Activated CD4-positive, alpha-beta T cell treated with anti-CD3 and anti-CD28 coated beads for 36 hours (primary cell): ENCODE results near the gene ADCY1. TPM values are rescaled to one million over a fixed set of nuclear protein-coding genes. Genes with fewer than 3 reads are reported as not detected.

ENCODE experiments used
- ATAC-seq: fragments of 200-7000 bp; cut with Tn5 transposase; one replicate; pipeline ENCODE4 v1.10.0; 2021; ENCODE audit warnings: mild to moderate bottlenecking, moderate library complexity
- CTCF ChIA-PET: fragments of 350-600 bp; sonication (Branson Sonifier 250); formaldehyde crosslinking; loops from one replicate; lab custom pipeline; 2021; ENCODE audit warnings: antibody characterized with exemption; lab: Charles Lee
- POLR2A ChIA-PET: fragments of 350-600 bp; sonication (Branson Sonifier 250); formaldehyde crosslinking; loops from one replicate; lab custom pipeline; 2021; ENCODE audit warnings: antibody characterized with exemption, inconsistent platforms; lab: Charles Lee
- DNase-seq: peaks from one replicate; pipeline ENCODE4 v3.0.0-alpha.2; 2020
- H3K27ac Mint-ChIP-seq: one replicate; pipeline ENCODE4 v1.8.0; 2021; ENCODE audit warnings: mixed read lengths
- H3K27me3 Mint-ChIP-seq: one replicate; pipeline ENCODE4 v1.8.0; 2021; ENCODE audit warnings: mixed read lengths
- H3K36me3 Mint-ChIP-seq: one replicate; pipeline ENCODE4 v1.8.0; 2021; ENCODE audit warnings: low read depth, mixed read lengths
- H3K4me1 Mint-ChIP-seq: one replicate; pipeline ENCODE4 v1.8.0; 2021; ENCODE audit warnings: mixed read lengths
- H3K4me3 Mint-ChIP-seq: one replicate; pipeline ENCODE4 v1.8.0; 2021; ENCODE audit warnings: mild to moderate bottlenecking, moderate library complexity, mixed read lengths
- H3K9me3 Mint-ChIP-seq: one replicate; pipeline ENCODE4 v1.8.0; 2021; ENCODE audit warnings: low read depth, mixed read lengths
- intact Hi-C, 2 experiments: fragments of 100-400 bp; cut with DNase I in 1 of 2; cut with micrococcal nuclease in 1 of 2; formaldehyde crosslinking; loops; one replicate each; pipeline versions ENCODE4 v1.14.2 to v1.15.1; 2022 to 2024; cut with DNase I, micrococcal nuclease
- total RNA-seq, 2 experiments: library from RNA; stranded (reverse); gene quantifications; one replicate each; pipeline ENCODE4 v1.2.3, GENCODE V29; 2021

Gene ADCY1
- total RNA-seq, 2 experiments from 2014 or later = 0.82 to 1.2 TPM

- CTCF ChIA-PET = no interaction called here
- Mint-ChIP-seq H3K9me3 (no peaks in the 10 kb centered on the region), H3K4me1 (no peaks in the 10 kb centered on the region), H3K27me3 (peaks cover 26% of the 10 kb centered on the region), H3K4me3 (no peak overlapping the region), H3K27ac (no peak overlapping the region), H3K36me3 (no peaks in the 10 kb centered on the region)
- ATAC-seq = no peak
- no peak for DNase-seq
- intact Hi-C loops = no loop called here
- POLR2A ChIA-PET = no interaction called here
Observed at GRCh38 chr7:45578467-45578866, 4.3 kb downstream of the ADCY1 start.

GRCh38 chr7:45579391-45579801, 5.2 kb downstream of the ADCY1 start:
- Mint-ChIP-seq H3K27ac (no peak overlapping the region), H3K4me3 (no peak overlapping the region), H3K9me3 (no peaks in the 10 kb centered on the region), H3K27me3 (peaks cover 21% of the 10 kb centered on the region), H3K36me3 (no peaks in the 10 kb centered on the region), H3K4me1 (no peaks in the 10 kb centered on the region)
- intact Hi-C loops = no loop called here
- POLR2A ChIA-PET = no interaction called here
- CTCF ChIA-PET = no interaction called here
- no peak for ATAC-seq
- no peak for DNase-seq

GRCh38 chr7:45580053-45580872, 6.1 kb downstream of the ADCY1 start:
- H3K36me3 Mint-ChIP-seq = no peaks in the 10 kb centered on the region
- no peaks in the 10 kb centered on the region for H3K9me3 Mint-ChIP-seq
- peaks cover 18% of the 10 kb centered on the region for H3K27me3 Mint-ChIP-seq
- no peaks in the 10 kb centered on the region for H3K4me1 Mint-ChIP-seq
- CTCF ChIA-PET = no interaction called here
- DNase-seq (no peak), ATAC-seq (no peak)
- intact Hi-C loops = no loop called here
- H3K27ac Mint-ChIP-seq = no peak overlapping the region
- no peak overlapping the region for H3K4me3 Mint-ChIP-seq
- POLR2A ChIA-PET = no interaction called here

GRCh38 chr7:45581271-45581780, 7.2 kb downstream of the ADCY1 start:
- Mint-ChIP-seq H3K9me3 (no peaks in the 10 kb centered on the region), H3K4me3 (no peak overlapping the region), H3K27me3 (peaks cover 9% of the 10 kb centered on the region), H3K27ac (no peak overlapping the region), H3K4me1 (no peaks in the 10 kb centered on the region), H3K36me3 (no peaks in the 10 kb centered on the region)
- intact Hi-C loops = no loop called here
- ChIA-PET POLR2A (no interaction called here), CTCF (no interaction called here)
- ATAC-seq (no peak), DNase-seq (no peak)

GRCh38 chr7:45582136-45582749, 8.1 kb downstream of the ADCY1 start:
- Mint-ChIP-seq H3K27ac (no peak overlapping the region), H3K9me3 (no peaks in the 10 kb centered on the region), H3K36me3 (no peaks in the 10 kb centered on the region), H3K4me1 (no peaks in the 10 kb centered on the region), H3K27me3 (peaks cover 7% of the 10 kb centered on the region), H3K4me3 (no peak overlapping the region)
- ChIA-PET CTCF (no interaction called here), POLR2A (no interaction called here)
- ATAC-seq = no peak
- intact Hi-C loops = no loop called here
- no peak for DNase-seq

- Mint-ChIP-seq H3K4me3 (no peak overlapping the region), H3K36me3 (no peaks in the 10 kb centered on the region), H3K27ac (no peak overlapping the region), H3K9me3 (no peaks in the 10 kb centered on the region), H3K4me1 (no peaks in the 10 kb centered on the region), H3K27me3 (peaks cover 5% of the 10 kb centered on the region)
- CTCF ChIA-PET = no interaction called here
- ATAC-seq (no peak), DNase-seq (no peak)
- intact Hi-C loops = no loop called here
- POLR2A ChIA-PET = no interaction called here
Observed at GRCh38 chr7:45582868-45583277, 8.7 kb downstream of the ADCY1 start.

GRCh38 chr7:45583296-45583695, 9.1 kb downstream of the ADCY1 start:
- CTCF ChIA-PET = no interaction called here
- intact Hi-C loops = no loop called here
- H3K36me3 Mint-ChIP-seq = no peaks in the 10 kb centered on the region
- POLR2A ChIA-PET = no interaction called here
- no peaks in the 10 kb centered on the region for H3K4me1 Mint-ChIP-seq
- H3K27ac Mint-ChIP-seq = no peak overlapping the region
- H3K27me3 Mint-ChIP-seq = peaks cover 3% of the 10 kb centered on the region
- ATAC-seq = no peak
- DNase-seq = no peak
- no peaks in the 10 kb centered on the region for H3K9me3 Mint-ChIP-seq
- no peak overlapping the region for H3K4me3 Mint-ChIP-seq

- Mint-ChIP-seq H3K4me3 (no peak overlapping the region), H3K36me3 (no peaks in the 10 kb centered on the region), H3K4me1 (no peaks in the 10 kb centered on the region), H3K27ac (no peak overlapping the region), H3K9me3 (no peaks in the 10 kb centered on the region), H3K27me3 (peaks cover 2% of the 10 kb centered on the region)
- ATAC-seq (no peak), DNase-seq (no peak)
- intact Hi-C loops = no loop called here
- CTCF ChIA-PET = no interaction called here
- POLR2A ChIA-PET = no interaction called here
Observed at GRCh38 chr7:45584261-45585210, 10.4 kb downstream of the ADCY1 start.

GRCh38 chr7:45585628-45586027, 11.5 kb downstream of the ADCY1 start:
- ChIA-PET POLR2A (no interaction called here), CTCF (no interaction called here)
- H3K36me3 Mint-ChIP-seq = no peaks in the 10 kb centered on the region
- no peaks in the 10 kb centered on the region for H3K4me1 Mint-ChIP-seq
- no peak for ATAC-seq
- H3K27ac Mint-ChIP-seq = no peak overlapping the region
- DNase-seq = no peak
- H3K9me3 Mint-ChIP-seq = no peaks in the 10 kb centered on the region
- no peak overlapping the region for H3K4me3 Mint-ChIP-seq
- intact Hi-C loops = no loop called here
- peaks cover 2% of the 10 kb centered on the region for H3K27me3 Mint-ChIP-seq

GRCh38 chr7:45586542-45587520, 12.7 kb downstream of the ADCY1 start:
- no peak overlapping the region for H3K4me3 Mint-ChIP-seq
- no peak overlapping the region for H3K27ac Mint-ChIP-seq
- DNase-seq (no peak), ATAC-seq (no peak)
- no peaks in the 10 kb centered on the region for H3K4me1 Mint-ChIP-seq
- no peaks in the 10 kb centered on the region for H3K36me3 Mint-ChIP-seq
- H3K9me3 Mint-ChIP-seq = no peaks in the 10 kb centered on the region
- H3K27me3 Mint-ChIP-seq = peaks cover 2% of the 10 kb centered on the region
- ChIA-PET CTCF (no interaction called here), POLR2A (no interaction called here)
- intact Hi-C loops = no loop called here
